Measurements from ENCODE around the gene ABHD11.
"Not testable (repeated sequence)": the region's sequence is repeated elsewhere in the genome, so short reads cannot be mapped to it uniquely, and the experiment has no call there.

ABHD11 gene

DNA sequence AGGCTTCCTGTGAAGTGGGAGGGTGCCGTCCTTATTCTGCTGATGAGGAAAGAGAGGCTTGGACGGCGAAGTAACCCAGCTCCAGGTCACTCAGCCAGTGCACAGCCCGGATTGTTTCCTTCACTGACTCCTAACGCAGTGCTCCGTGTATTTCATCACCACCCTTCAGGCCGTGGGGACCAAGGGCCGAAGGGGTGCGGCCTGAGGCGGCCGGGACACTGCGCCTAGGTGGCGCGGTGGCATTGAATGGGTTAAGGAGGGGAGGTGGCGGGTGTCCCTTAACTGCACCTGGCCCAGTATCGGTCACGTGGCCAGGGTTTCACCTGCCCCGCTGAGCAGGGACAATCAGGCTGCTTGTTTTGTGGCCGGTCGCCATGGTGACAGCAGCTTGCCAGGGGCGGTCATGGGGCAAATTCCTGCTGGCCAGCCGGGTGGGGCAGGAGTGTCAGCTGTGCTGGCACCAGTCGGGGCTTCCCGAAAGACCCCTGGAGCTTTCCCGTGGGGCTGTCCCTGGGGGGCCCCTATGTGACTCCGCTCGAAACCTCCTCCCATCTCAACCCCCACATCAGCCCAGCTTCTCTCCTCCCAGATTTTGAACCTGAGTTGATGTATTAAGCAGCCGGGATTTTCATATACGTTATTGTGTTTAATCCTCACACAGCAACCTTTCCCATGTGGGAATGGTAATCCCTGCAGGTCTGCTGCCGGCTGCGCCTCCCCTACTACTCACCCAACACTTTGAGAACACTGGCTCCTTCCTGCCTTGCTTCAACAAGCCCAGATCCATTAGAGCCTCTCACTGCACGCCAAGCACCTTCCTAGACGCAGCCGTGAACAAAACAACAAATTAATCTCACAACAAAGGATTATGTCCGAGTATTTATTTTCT is 4.4 kb upstream of the ABHD11 start:
- peak; percentile 77 for DNase-seq

DNA sequence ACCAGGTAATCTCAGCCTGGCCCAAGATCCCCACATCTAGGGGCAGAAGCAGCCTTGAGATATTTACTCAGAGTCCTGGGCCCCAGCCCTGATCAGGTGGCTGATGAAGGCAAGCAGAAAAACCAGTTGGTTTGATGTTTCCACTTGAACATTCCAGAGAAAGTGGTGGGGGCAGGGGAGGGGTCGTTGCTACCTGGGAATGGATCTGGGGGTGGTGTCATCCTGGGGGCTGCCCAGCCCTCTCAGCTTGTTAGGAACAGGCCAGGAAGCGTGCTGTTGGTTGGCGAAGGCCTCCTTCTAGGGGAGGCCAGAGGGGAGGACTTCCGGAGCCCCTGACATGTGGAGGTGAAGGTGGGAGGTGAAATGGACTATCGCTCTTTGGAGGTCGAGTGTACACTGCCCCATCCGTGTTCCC is 3.7 kb upstream of the ABHD11 start:
- no peak for DNase-seq

- DNase-seq = peak; percentile 34
Observed at GRCh38 chr7:73741600-73741999, 3.0 kb upstream of the ABHD11 start.

DNA sequence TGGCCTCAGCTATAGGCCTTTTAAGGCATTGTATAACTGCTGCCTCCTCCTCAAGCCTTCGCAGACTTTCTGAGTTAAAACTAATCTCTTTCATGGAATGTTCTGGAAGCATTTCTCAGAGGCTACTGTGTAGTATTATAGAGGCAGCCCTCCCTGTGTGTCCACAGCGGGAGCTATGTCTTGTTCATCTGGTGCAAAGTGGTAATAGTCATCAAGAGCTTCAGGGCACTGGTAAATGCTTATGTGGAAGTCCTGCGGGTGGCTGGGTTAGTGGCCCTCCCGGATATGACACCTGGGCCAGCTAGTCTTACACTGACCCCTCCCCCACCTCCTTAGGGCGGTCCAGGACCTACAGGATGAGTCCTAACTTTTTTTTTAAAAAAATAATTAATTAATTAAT is 2.2 kb upstream of the ABHD11 start:
- DNase-seq = no peak

DNA sequence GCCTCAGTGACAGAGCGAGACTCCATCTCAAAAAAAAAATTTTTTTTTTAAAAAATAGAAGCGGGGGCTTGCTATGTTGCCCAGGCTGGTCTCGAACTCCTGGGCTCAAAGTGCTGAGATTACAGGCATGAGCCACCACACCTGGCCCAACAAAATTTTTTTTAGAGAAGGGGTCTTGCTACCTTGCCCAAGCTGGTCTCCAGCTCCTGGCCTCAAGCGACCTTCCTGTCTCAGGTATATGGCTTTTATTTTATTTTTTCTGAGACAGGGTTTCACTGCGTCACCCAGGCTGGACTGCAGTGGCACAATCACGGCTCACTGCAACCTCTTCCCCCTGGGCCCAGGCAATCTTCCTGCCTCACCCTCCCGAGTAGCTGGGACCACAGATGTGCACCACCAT is 1.6 kb upstream of the ABHD11 start:
- DNase-seq = no peak

GRCh38 chr7:73739387-73739767 is 775 bp upstream of the ABHD11 start:
- DNase-seq = no peak

GRCh38 chr7:73738220-73738611 is 386 bp downstream of the ABHD11 start:
- DNase-seq = peak; percentile 33

GRCh38 chr7:73737491-73738219 is 947 bp downstream of the ABHD11 start:
- DNase-seq = no peak

GRCh38 chr7:73736885-73737284 is 1.7 kb downstream of the ABHD11 start:
- DNase-seq = no peak

DNA sequence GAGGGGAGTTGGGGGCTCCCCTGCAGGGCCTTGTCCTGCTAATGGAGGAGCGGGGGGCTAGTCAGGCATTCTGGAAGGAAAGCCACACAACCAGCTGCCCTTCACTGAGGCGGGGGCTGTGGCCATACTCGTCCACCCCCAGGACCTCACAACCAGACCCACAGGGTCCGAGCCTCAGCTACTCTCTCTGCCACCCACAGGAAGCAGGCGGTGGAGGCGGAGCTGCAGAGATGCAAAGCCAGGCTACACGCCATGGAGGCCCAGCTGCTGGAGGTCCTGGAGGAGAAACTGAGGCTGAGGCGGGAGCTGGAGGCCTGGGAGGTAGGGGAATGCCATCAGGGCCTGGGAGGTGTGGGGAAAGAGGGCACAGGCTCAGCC is 3.1 kb downstream of the ABHD11 start:
- DNase-seq = no peak

GRCh38 chr7:73734619-73735527 is 3.7 kb downstream of the ABHD11 start:
- peak; percentile 63 for DNase-seq

- DNase-seq = no peak
Observed at GRCh38 chr7:73732397-73732796, 6.2 kb downstream of the ABHD11 start.

- DNase-seq = no peak
Observed at GRCh38 chr7:73730485-73730884, 8.1 kb downstream of the ABHD11 start.

GRCh38 chr7:73728551-73728950 is 10.1 kb downstream of the ABHD11 start:
- DNase-seq = no peak

DNA sequence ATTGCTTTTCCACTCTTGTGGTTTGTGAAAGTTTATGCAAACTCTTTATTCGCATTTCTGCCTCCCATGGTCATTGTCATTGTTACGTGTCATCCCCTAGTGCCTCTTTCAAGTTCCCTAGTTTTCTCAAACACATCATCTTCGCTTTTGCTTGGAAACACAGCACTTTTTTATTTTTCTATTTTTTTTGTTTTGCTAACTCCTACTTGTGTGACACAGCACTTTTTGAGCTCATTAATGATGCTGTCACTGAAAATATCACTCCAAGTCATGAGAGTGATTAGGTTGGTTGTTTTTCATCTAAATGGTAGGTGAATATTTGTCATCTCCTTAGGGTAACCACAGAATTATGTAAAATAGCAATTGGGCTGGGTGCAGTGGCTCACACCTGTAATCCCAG is 10.7 kb downstream of the ABHD11 start:
- DNase-seq = no peak

DNA sequence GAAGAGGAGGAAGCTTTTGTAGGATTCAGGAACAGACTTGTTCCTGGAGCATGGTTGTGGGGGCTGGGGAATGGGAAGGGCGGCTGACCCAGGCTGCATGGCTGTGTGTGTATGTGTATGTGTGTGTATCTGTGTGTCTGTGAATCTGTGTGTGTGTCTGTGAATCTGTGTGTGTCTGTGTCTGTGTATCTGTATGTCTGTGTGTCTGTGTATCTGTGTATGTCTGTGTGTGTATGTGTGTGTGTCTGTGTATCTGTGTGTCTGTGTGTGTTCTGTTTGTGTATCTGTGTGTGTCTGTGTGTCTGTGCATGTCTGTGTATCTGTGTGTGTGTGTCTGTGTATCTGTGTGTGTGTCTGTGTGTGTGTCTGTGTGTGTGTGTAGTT is 12.5 kb downstream of the ABHD11 start:
- DNase-seq = no peak

DNA sequence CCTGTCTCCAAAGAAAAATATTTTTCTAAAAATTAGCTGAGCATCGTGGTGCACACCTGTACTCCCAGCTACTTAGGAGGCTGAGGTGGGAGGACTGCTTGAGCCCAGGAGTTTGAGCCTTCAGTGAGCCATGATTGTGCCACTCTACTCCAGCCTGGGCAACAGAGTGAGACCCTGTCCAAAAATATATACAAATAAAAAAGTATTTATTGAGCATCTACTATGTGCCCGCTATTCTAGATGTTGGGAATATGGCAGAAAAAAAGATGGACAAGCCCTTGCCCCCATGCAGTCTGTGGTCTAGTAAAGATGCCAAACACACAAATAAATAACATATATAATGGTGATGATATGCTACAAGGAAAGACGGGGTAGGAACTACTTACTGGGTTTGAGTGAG is 14.8 kb downstream of the ABHD11 start:
- no peak for DNase-seq

DNA sequence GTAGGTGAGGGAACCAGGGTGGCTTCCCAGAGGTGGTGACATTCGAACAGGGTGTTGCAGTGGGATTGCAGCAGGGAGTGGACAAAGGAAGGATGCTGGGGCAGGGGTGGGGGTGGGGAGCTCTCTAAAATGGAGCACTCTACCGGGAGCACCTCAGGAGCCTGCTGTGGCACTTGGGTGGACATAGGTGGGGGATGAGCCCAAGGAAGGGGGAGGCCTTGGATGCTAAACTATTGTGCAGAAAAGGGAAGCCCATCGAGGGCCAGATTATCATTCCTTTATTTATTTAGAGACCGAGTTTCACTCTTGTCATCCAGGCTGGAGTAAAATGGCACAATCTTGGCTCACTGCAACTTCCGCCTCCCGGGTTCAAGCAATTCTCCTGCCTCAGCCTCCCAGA is 15.8 kb downstream of the ABHD11 start:
- no peak for DNase-seq

DNA sequence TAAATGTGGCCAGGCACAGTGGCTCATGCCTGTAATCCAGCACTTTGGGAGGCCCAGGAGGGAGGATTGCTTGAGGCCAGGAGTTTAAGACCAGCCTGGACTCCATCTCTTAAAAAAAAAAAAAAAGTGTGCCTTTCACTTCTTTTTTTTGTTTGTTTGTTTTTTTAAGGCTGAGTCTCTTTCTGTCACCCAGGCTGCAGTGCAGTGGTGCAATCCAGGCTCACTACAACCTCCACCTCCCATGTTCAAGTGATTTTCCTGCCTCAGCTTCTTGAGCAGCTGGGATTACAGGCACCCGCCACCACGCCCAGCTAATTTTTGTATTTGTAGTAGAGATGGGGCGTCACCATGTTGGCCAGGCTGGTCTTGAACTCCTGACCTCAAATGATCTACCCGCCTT is 16.4 kb downstream of the ABHD11 start:
- DNase-seq = not testable (repeated sequence)

- DNase-seq = no peak
Observed at GRCh38 chr7:73721377-73721817, 17.2 kb downstream of the ABHD11 start.

- not testable (repeated sequence) for DNase-seq
Observed at GRCh38 chr7:73720443-73720842, 18.2 kb downstream of the ABHD11 start.

- DNase-seq = no peak
Observed at GRCh38 chr7:73719806-73720169, 18.8 kb downstream of the ABHD11 start.

All from NCI-H187 treated with DMSO at 0.1 percent for 48 hours (cell line).